ENCODE results near the gene CDH4. TPM values are rescaled to one million over a fixed set of nuclear protein-coding genes. Genes with fewer than 3 reads are reported as not detected.

CDH4 gene
- total RNA-seq, 2 experiments from 2014 or later: not detected

DNA sequence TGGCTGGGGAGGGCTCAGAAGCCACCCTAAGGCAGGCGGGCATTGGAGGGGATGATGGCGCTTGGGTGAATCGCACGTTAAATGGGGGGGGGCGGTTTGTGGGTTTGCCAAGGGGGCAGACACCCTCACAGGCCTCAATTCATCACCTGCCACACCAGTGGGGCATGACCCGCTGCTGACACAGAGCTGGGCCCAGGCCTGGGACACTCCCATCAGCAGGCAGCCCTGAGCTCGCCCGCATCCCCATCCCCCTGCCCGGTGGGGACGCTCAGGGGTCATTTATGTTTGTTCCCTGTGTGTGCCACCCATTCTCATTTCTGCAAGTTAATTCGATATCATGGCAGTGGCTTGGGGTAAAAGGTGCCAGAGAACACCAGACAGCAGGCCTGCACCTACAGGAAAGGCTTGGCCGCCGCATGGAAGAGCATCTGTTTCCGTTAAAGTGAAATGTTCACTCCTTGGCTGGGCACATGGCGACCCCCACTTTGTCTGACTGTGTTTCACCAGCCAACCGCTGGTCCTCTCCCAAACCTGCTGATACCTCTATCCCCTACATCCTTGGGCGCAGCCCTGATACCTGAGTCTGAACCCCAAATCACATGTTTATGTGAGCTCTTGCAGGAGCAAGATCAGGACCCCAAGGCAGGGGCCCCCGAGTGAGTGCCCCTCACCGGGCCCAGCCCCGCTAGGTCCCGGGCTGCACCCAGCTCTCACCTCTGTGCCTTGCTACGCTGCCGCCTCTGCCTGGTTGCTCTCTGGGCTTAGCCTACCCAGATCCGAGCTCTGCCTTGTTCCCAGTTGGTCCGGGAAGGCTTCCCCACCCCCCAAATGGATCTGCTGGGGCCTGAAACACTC is 564.8 kb downstream of the CDH4 start:
- Histone ChIP-seq H4K20me1 (ENCODE audit: insufficient read depth, low read length) (no peaks in the 10 kb centered on the region), H3K36me3 (ENCODE audit: insufficient read depth, low read length) (no peaks in the 10 kb centered on the region), H3K9me2 (ENCODE audit: insufficient read depth, low read length) (no peaks in the 10 kb centered on the region), H3K27ac (ENCODE audit: low read depth, low read length, poor library complexity, severe bottlenecking) (no peak overlapping the region), H3K4me3 (ENCODE audit: low read depth, low read length, poor library complexity, severe bottlenecking) (no peak overlapping the region), H2AFZ (ENCODE audit: low read length) (no peak overlapping the region), H3K9me3 (ENCODE audit: low read length) (no peaks in the 10 kb centered on the region), H3K4me1 (ENCODE audit: insufficient read depth, low read length, poor library complexity, severe bottlenecking) (no peaks in the 10 kb centered on the region), H3K4me2 (ENCODE audit: low read length) (no peak overlapping the region), H3K79me2 (ENCODE audit: insufficient read depth, low read depth, low read length) (no peaks in the 10 kb centered on the region)
- DNase-seq (ENCODE audit: low spot score): no peak
- ChIA-PET CTCF (ENCODE audit: unreplicated experiment) (no interaction called here), POLR2A (no interaction called here)
- BruUV-seq (replicated peaks): no TSS peak
- no peak for TF ChIP-seq EZH2phosphoT487 (IDR thresholded peaks at IDR 0.05; ENCODE audit: borderline replicate concordance, low read depth, low read length)
- TF ChIP-seq, protein P1, sequence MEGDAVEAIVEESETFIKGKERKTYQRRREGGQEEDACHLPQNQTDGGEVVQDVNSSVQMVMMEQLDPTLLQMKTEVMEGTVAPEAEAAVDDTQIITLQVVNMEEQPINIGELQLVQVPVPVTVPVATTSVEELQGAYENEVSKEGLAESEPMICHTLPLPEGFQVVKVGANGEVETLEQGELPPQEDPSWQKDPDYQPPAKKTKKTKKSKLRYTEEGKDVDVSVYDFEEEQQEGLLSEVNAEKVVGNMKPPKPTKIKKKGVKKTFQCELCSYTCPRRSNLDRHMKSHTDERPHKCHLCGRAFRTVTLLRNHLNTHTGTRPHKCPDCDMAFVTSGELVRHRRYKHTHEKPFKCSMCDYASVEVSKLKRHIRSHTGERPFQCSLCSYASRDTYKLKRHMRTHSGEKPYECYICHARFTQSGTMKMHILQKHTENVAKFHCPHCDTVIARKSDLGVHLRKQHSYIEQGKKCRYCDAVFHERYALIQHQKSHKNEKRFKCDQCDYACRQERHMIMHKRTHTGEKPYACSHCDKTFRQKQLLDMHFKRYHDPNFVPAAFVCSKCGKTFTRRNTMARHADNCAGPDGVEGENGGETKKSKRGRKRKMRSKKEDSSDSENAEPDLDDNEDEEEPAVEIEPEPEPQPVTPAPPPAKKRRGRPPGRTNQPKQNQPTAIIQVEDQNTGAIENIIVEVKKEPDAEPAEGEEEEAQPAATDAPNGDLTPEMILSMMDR (conservative IDR thresholded peaks at IDR 0.05; ENCODE audit: low read length): no peak
- intact Hi-C loops (cut with micrococcal nuclease; ENCODE audit: unreplicated experiment): no loop called here

DNA sequence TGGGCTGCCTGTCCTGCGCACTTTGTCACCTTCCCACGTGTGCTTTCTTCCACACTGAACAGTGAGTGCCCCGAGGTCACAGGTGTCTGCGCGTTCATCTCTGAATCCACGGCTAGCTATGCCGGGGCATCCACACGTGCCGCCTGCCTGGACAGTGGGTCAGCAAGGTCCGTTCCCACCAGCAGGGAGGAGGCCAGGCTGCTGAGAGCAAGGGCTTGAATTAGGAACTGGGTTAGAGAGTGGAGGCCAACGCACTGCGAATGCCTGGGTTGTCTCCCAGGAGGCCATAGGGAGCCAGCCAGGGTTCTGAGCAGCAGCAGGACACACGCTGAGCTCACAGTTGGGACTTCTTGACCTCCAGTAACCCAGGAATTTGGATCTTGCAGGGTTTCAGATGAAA is 565.5 kb downstream of the CDH4 start:
- H3K9me3 ChIP-seq (ENCODE audit: low read length): no peaks in the 10 kb centered on the region
- no peaks in the 10 kb centered on the region for H3K4me1 ChIP-seq (ENCODE audit: insufficient read depth, low read length, poor library complexity, severe bottlenecking)
- H3K9me2 ChIP-seq (ENCODE audit: insufficient read depth, low read length): no peaks in the 10 kb centered on the region
- TF ChIP-seq EZH2phosphoT487 (IDR thresholded peaks at IDR 0.05; ENCODE audit: borderline replicate concordance, low read depth, low read length): no peak
- TF ChIP-seq, protein P1 (conservative IDR thresholded peaks at IDR 0.05; ENCODE audit: low read length): no peak
- H2AFZ ChIP-seq (ENCODE audit: low read length): no peak overlapping the region
- ChIA-PET POLR2A (no interaction called here), CTCF (ENCODE audit: unreplicated experiment) (no interaction called here)
- H3K4me2 ChIP-seq (ENCODE audit: low read length): no peak overlapping the region
- no peaks in the 10 kb centered on the region for H3K79me2 ChIP-seq (ENCODE audit: insufficient read depth, low read depth, low read length)
- intact Hi-C loops (cut with micrococcal nuclease; ENCODE audit: unreplicated experiment): no loop called here
- no peak overlapping the region for H3K27ac ChIP-seq (ENCODE audit: low read depth, low read length, poor library complexity, severe bottlenecking)
- no peak for DNase-seq (ENCODE audit: low spot score)
- BruUV-seq (replicated peaks): no TSS peak
- H3K4me3 ChIP-seq (ENCODE audit: low read depth, low read length, poor library complexity, severe bottlenecking): no peak overlapping the region
- no peaks in the 10 kb centered on the region for H3K36me3 ChIP-seq (ENCODE audit: insufficient read depth, low read length)
- no peaks in the 10 kb centered on the region for H4K20me1 ChIP-seq (ENCODE audit: insufficient read depth, low read length)

All from OCI-LY7 (cell line).